ENCODE results near the gene ACAD8. TPM values are rescaled to one million over a fixed set of nuclear protein-coding genes. Genes with fewer than 3 reads are reported as not detected.

The ACAD8 gene
- 10 to 100 TPM; 27.1 to 28.2 TPM for total RNA-seq
- polyA plus RNA-seq = 20.9 TPM

DNA sequence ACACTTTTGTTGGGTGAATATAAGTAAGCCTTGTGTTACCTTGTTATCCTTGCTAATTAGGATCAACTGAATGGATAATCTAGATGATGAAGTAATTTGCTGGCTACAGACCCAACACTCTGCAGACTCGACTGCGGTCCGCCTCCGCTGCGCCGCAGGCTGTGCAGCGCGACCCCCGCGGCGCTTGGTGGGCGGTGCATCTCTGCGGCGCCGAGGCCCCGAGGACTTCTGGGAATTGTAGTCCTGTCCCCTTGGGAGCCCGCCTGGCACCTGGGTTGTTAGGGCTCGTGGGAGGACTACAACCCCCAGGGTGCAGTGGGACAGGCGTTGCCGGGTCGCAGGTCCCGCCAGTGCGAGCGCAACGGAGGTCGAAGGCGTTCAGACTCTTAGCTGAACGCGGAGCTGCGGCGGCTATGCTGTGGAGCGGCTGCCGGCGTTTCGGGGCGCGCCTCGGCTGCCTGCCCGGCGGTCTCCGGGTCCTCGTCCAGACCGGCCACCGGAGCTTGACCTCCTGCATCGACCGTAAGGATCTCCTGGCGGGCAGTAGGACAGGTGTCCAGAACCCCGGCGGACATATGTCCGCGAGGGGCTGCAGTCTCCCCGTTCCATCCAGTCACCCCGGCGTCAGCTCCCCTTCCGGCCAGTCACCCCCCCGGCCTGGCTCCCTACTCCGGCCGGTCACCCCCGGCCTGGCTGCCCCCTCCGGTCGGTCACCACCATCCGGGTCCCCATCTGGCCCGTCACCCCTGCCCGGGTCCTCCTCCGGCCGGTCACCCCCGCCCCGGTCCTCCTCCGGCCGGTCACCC is at the start of gene ACAD8, which contains the start of gene THYN1:
Gene ACAD8 (plus strand): TSS at position 381 of the 806 bp plus-strand sequence. CDS start 33 bp downstream, at position 414.
Gene THYN1 (minus strand): TSS at position 165 of the 806 bp plus-strand sequence. CDS start 470 bp downstream, outside the sequence.
- Histone ChIP-seq H3K9me3 (ENCODE audit: low read length) (no peaks in the 10 kb centered on the region), H3K36me3 (ENCODE audit: insufficient read depth, low read length) (peaks cover 20% of the 10 kb centered on the region), H3K4me3 (ENCODE audit: low read length) (peak within 1 kb of the TSS; percentile 91), H3K27me3 (ENCODE audit: insufficient read depth, low read length, poor library complexity, severe bottlenecking) (no peaks in the 10 kb centered on the region), H3K27ac (ENCODE audit: low read depth, low read length) (peak within 1 kb of the TSS; percentile 53), H3K4me1 (ENCODE audit: insufficient read depth, low read length) (peaks cover 25% of the 10 kb centered on the region)
- ChIA-PET CTCF (interaction anchor here (1.2 to 2.0 kb wide), 7 partner anchors 9 to 29 kb away, joined by 3 to 8 read pairs (median 5); partner anchors contain the start of genes GLB1L3, NCAPD3 and VPS26B), POLR2A (interaction anchor here (0.7 to 4.4 kb wide), 6 partner anchors 20 to 185 kb away, joined by 3 to 36 read pairs (median 4); partner anchors contain the start of genes GLB1L3, JAM3, NCAPD3 and VPS26B)
- Mint-ChIP-seq H3K27me3 (no peaks in the 10 kb centered on the region), H3K9me3 (no peaks in the 10 kb centered on the region), H3K4me1 (peaks cover 30 to 47% (median 40%) of the 10 kb centered on the region in 3 donors), H3K27ac (peak within 1 kb of the TSS; percentile 76 to 97 (median 90)), H3K36me3 (peaks cover 0 to 55% (median 7%) of the 10 kb centered on the region in 3 donors), H3K4me3 (peak within 1 kb of the TSS; percentile 88 to 99 (median 96))
- peak; percentile 94 to 98 (median 95) for DNase-seq

DNA sequence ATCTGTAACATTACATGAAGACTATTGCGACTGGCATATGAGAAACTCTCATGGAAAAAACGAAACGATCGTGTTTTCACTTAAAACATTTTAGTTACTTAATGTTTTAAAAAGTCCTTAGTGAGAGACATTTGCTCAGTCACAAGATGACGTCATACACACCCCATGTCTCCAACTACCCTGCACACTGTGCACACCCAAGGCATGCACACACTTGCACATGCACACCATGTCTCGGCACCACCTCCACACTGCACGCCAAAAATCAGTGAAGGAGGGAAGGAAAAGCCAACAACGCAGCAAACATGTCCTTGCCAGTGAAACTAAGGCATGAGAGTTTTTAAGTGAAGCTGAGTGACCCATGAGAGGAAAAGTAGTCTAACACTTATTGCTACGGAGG is 47.6 kb upstream of the ACAD8 start:
- H3K27ac Mint-ChIP-seq = no peak overlapping the region
- H3K4me3 Mint-ChIP-seq = no peak overlapping the region
- Histone ChIP-seq H3K4me1 (ENCODE audit: insufficient read depth, low read length) (no peaks in the 10 kb centered on the region), H3K27ac (ENCODE audit: low read depth, low read length) (no peak overlapping the region), H3K27me3 (ENCODE audit: insufficient read depth, low read length, poor library complexity, severe bottlenecking) (no peaks in the 10 kb centered on the region), H3K9me3 (ENCODE audit: low read length) (no peaks in the 10 kb centered on the region), H3K4me3 (ENCODE audit: low read length) (no peak overlapping the region), H3K36me3 (ENCODE audit: insufficient read depth, low read length) (peaks cover 32% of the 10 kb centered on the region)
- ChIA-PET POLR2A (no interaction called here), CTCF (interaction anchor here (1.0 kb wide), 1 partner anchor 38 kb away, joined by 3 read pairs; no protein-coding TSS in a partner anchor)
- H3K9me3 Mint-ChIP-seq = no peaks in the 10 kb centered on the region
- peaks cover 21 to 87% (median 32%) of the 10 kb centered on the region in 3 donors for H3K36me3 Mint-ChIP-seq
- H3K27me3 Mint-ChIP-seq = no peaks in the 10 kb centered on the region
- DNase-seq = no peak
- peaks cover 0 to under 1% (median 0%) of the 10 kb centered on the region in 3 donors for H3K4me1 Mint-ChIP-seq

DNA sequence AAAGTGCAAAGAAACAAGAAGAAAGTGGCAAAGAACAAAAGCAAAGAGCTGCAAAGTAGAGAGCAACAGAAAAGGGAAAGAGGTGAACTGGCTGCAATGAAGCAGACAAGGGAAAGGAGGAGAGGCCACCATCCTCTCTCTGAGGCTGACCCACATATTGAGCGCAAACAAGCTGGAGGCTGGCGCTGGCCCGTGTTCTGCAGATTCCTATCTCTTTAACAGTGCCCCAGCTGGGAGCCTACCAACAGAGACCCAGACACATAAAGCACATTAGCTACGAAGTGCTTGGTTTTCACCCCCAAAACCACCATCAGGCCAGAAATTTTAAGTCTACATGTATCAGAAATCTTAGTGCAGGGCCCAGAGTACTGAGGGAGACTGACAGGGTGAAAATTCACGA is 47.2 kb upstream of the ACAD8 start:
- CTCF ChIA-PET = interaction anchor here (1.0 to 1.3 kb wide), 3 partner anchors 25 to 43 kb away, joined by 3 read pairs; no protein-coding TSS in a partner anchor
- Mint-ChIP-seq H3K27me3 (no peaks in the 10 kb centered on the region), H3K4me3 (no peak overlapping the region), H3K9me3 (no peaks in the 10 kb centered on the region), H3K4me1 (peaks cover 0 to 1% (median 0%) of the 10 kb centered on the region in 3 donors), H3K36me3 (peaks cover 21 to 86% (median 30%) of the 10 kb centered on the region in 3 donors), H3K27ac (no peak overlapping the region)
- Histone ChIP-seq H3K4me3 (ENCODE audit: low read length) (no peak overlapping the region), H3K9me3 (ENCODE audit: low read length) (no peaks in the 10 kb centered on the region), H3K4me1 (ENCODE audit: insufficient read depth, low read length) (no peaks in the 10 kb centered on the region), H3K27ac (ENCODE audit: low read depth, low read length) (no peak overlapping the region), H3K27me3 (ENCODE audit: insufficient read depth, low read length, poor library complexity, severe bottlenecking) (no peaks in the 10 kb centered on the region), H3K36me3 (ENCODE audit: insufficient read depth, low read length) (peaks cover 32% of the 10 kb centered on the region)
- DNase-seq = no peak
- POLR2A ChIA-PET = no interaction called here

DNA sequence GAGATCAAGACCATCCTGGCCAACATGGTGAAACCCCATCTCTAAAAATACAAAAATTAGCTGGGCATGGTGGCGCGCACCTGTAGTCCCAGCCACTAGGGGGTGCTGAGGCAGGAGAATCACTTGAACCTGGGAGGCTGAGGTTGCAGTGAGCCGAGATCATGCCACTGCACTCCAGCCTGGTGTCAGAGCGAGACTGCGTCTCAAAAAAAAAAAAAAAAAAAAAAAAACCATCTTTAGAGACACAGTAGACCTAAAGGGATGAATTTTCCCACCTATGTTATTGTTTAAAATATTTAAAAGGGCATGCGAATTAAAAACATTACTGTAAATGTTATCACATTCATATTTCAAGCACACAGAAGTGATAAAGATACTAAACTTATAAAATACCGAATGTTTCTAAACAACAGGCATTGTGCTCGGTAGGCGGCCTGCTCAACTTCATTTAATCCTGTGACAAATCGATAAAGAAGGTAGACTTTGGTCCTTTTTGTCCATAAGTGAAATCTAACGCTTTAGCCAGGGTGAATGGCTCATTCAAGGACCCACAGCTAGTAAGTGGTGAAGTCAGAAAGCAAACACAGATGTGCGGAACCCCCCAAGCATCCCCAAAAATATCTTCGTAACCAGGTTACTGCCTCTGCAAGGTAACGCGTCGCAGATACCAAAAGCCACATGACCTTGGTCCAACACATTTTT is 45.7 kb upstream of the ACAD8 start:
- no peak overlapping the region for H3K27ac ChIP-seq (ENCODE audit: low read depth, low read length)
- no peak overlapping the region for H3K4me3 ChIP-seq (ENCODE audit: low read length)
- POLR2A ChIA-PET = interaction anchor here (1.0 kb wide), 1 partner anchor 16 kb away, joined by 3 read pairs; the partner anchor contains the start of gene NCAPD3
- H3K4me1 ChIP-seq (ENCODE audit: insufficient read depth, low read length) = no peaks in the 10 kb centered on the region
- DNase-seq = peak; percentile 46 to 76 (median 51)
- CTCF ChIA-PET = interaction anchor here (0.6 to 2.4 kb wide), 20 partner anchors 11 to 290 kb away, joined by 3 to 19 read pairs (median 3); partner anchors contain the start of genes GLB1L3 and VPS26B
- no peaks in the 10 kb centered on the region for H3K27me3 ChIP-seq (ENCODE audit: insufficient read depth, low read length, poor library complexity, severe bottlenecking)
- H3K4me1 Mint-ChIP-seq = peaks cover 0 to 7% (median 5%) of the 10 kb centered on the region in 3 donors
- H3K4me3 Mint-ChIP-seq = no peak overlapping the region
- H3K9me3 Mint-ChIP-seq = no peaks in the 10 kb centered on the region
- H3K9me3 ChIP-seq (ENCODE audit: low read length) = no peaks in the 10 kb centered on the region
- H3K27ac Mint-ChIP-seq = peak overlapping the region in 2 of 8 donors; percentile 36 to 43
- H3K27me3 Mint-ChIP-seq = no peaks in the 10 kb centered on the region
- H3K36me3 Mint-ChIP-seq = peaks cover 17 to 83% (median 30%) of the 10 kb centered on the region in 3 donors
- peaks cover 19% of the 10 kb centered on the region for H3K36me3 ChIP-seq (ENCODE audit: insufficient read depth, low read length)

DNA sequence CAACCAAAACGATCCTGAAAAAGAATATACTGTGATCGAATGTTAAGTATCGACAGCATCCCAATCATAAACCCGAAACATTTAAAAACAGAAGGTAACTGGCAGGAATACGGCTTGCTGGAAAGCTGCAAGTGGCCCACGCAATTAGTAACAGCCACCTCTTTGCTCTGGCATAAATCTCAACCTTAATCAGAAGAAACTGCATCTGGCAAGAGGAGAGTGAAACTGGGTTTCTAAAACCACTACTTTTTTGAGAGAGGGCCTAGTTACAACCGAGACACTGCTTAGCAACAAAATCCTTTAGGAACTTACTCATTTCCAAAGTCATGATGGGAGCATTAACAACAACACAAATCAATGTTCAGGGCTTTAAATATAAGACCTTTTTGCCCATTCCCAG is 37.5 kb upstream of the ACAD8 start:
- Mint-ChIP-seq H3K36me3 (peaks cover 0 to 62% (median 24%) of the 10 kb centered on the region in 3 donors), H3K4me1 (peaks cover 10 to 56% (median 22%) of the 10 kb centered on the region in 3 donors), H3K4me3 (no peak overlapping the region), H3K27ac (peak overlapping the region in 1 of 8 donors; percentile 41), H3K27me3 (no peaks in the 10 kb centered on the region), H3K9me3 (no peaks in the 10 kb centered on the region)
- no peaks in the 10 kb centered on the region for H3K4me1 ChIP-seq (ENCODE audit: insufficient read depth, low read length)
- H3K4me3 ChIP-seq (ENCODE audit: low read length) = no peak overlapping the region
- no peaks in the 10 kb centered on the region for H3K27me3 ChIP-seq (ENCODE audit: insufficient read depth, low read length, poor library complexity, severe bottlenecking)
- DNase-seq = no peak
- ChIA-PET POLR2A (interaction anchor here (0.5 kb wide), 1 partner anchor 8 kb away, joined by 3 read pairs; the partner anchor contains the start of gene NCAPD3), CTCF (no interaction called here)
- H3K36me3 ChIP-seq (ENCODE audit: insufficient read depth, low read length) = no peaks in the 10 kb centered on the region
- H3K9me3 ChIP-seq (ENCODE audit: low read length) = no peaks in the 10 kb centered on the region
- no peak overlapping the region for H3K27ac ChIP-seq (ENCODE audit: low read depth, low read length)

DNA sequence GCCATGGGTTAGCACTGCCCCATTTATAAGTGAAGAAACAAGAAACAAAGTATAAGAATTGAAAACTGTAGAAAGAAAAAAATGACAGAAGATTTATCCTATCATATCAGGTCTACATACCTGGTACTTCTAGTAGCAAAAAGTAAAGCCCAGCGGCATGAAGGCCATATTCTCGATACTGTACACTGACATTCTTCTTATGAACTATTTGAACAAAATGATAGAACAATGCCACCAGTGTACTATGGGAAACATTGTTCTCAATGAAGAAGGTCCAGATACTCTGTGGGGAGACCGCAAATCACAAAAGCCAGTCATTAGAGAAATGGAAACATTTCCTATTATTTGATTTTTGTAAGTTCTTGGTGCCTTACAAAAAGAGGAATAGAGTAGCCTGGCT is 36.6 kb upstream of the ACAD8 start:
- Histone ChIP-seq H3K27me3 (ENCODE audit: insufficient read depth, low read length, poor library complexity, severe bottlenecking) (no peaks in the 10 kb centered on the region), H3K36me3 (ENCODE audit: insufficient read depth, low read length) (no peaks in the 10 kb centered on the region), H3K9me3 (ENCODE audit: low read length) (no peaks in the 10 kb centered on the region), H3K4me1 (ENCODE audit: insufficient read depth, low read length) (no peaks in the 10 kb centered on the region), H3K4me3 (ENCODE audit: low read length) (no peak overlapping the region), H3K27ac (ENCODE audit: low read depth, low read length) (no peak overlapping the region)
- ChIA-PET POLR2A (no interaction called here), CTCF (no interaction called here)
- Mint-ChIP-seq H3K36me3 (peaks cover 0 to 57% (median 22%) of the 10 kb centered on the region in 3 donors), H3K4me3 (no peak overlapping the region), H3K9me3 (no peaks in the 10 kb centered on the region), H3K27me3 (no peaks in the 10 kb centered on the region), H3K4me1 (peaks cover 16 to 60% (median 19%) of the 10 kb centered on the region in 3 donors), H3K27ac (peak overlapping the region in 1 of 8 donors; percentile 58)
- no peak for DNase-seq

DNA sequence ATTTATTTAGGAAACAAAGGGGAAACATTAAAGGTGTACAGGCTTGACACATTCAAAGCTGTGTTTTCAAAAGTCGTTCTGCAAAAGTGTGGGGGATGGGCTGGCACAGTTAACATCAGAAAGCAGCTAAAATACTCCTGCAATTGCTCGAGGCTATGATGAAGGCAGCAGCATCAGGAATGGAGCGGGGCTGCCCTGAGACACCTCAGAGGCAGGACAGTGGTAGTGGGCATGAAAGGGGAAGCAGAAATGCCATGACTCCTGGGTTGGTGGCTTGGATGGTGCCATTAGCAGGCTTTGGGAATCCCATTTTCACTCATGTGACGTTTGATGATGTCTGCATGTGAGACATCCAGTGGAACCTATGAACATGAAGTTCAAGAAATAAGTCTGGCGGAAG is 30.2 kb upstream of the ACAD8 start:
- Mint-ChIP-seq H3K36me3 (peaks cover 0 to 37% (median 11%) of the 10 kb centered on the region in 3 donors), H3K27ac (peak overlapping the region; percentile 20 to 99 (median 91)), H3K4me1 (peaks cover 52 to 70% (median 62%) of the 10 kb centered on the region in 3 donors), H3K9me3 (no peaks in the 10 kb centered on the region), H3K27me3 (peaks cover 0 to 5% of the 10 kb centered on the region in 2 donors), H3K4me3 (peak overlapping the region; percentile 92 to 99 (median 97))
- ChIA-PET CTCF (interaction anchor here (1.9 to 3.7 kb wide), 2 partner anchors 40 to 53 kb away, joined by 6 to 17 read pairs; partner anchors contain the start of gene GLB1L3), POLR2A (interaction anchor here (0.6 to 2.9 kb wide), 6 partner anchors 7 to 186 kb away, joined by 3 to 36 read pairs (median 3); partner anchors contain the start of genes ACAD8, GLB1L3 and THYN1)
- H3K9me3 ChIP-seq (ENCODE audit: low read length) = no peaks in the 10 kb centered on the region
- peaks cover 32% of the 10 kb centered on the region for H3K4me1 ChIP-seq (ENCODE audit: insufficient read depth, low read length)
- H3K36me3 ChIP-seq (ENCODE audit: insufficient read depth, low read length) = no peaks in the 10 kb centered on the region
- no peak for DNase-seq
- no peaks in the 10 kb centered on the region for H3K27me3 ChIP-seq (ENCODE audit: insufficient read depth, low read length, poor library complexity, severe bottlenecking)
- peak overlapping the region; percentile 87 for H3K4me3 ChIP-seq (ENCODE audit: low read length)
- peak overlapping the region; percentile 87 for H3K27ac ChIP-seq (ENCODE audit: low read depth, low read length)

All from CD8-positive, alpha-beta memory T cell (primary cell).